ENCODE results near the gene RNU6-7.
A peak's percentile ranks its signal among the peaks of the same experiment; 100 is the strongest.

Gene RNU6-7

GRCh38 chr14:32190673-32191072 lies 11.2 kb upstream of the RNU6-7 start:
- no peaks in the 10 kb centered on the region for H3K36me3 ChIP-seq (ENCODE audit: control insufficient read depth, insufficient read depth, low read length)
- no peak for DNase-seq (ENCODE audit: extremely low read depth, insufficient read length)
- no peaks in the 10 kb centered on the region for H3K27me3 ChIP-seq (replicated peaks; ENCODE audit: control insufficient read depth, insufficient read depth, low read length)
- no peak for TF ChIP-seq CTCF (IDR thresholded peaks at IDR 0.05; ENCODE audit: insufficient read depth, low read length, poor library complexity, severe bottlenecking)
- no peak overlapping the region for H3K4me3 ChIP-seq (replicated peaks; ENCODE audit: low read depth, low read length)

- no peak for DNase-seq (ENCODE audit: extremely low read depth, insufficient read length)
- Histone ChIP-seq H3K4me3 (replicated peaks; ENCODE audit: low read depth, low read length) (no peak overlapping the region), H3K27me3 (replicated peaks; ENCODE audit: control insufficient read depth, insufficient read depth, low read length) (no peaks in the 10 kb centered on the region), H3K36me3 (ENCODE audit: control insufficient read depth, insufficient read depth, low read length) (no peaks in the 10 kb centered on the region)
- TF ChIP-seq CTCF (IDR thresholded peaks at IDR 0.05; ENCODE audit: insufficient read depth, low read length, poor library complexity, severe bottlenecking): no peak
These were observed 9.0 kb upstream of the RNU6-7 start for GRCh38 chr14:32192712-32193373.

- H3K27me3 ChIP-seq (replicated peaks; ENCODE audit: control insufficient read depth, insufficient read depth, low read length): no peaks in the 10 kb centered on the region
- TF ChIP-seq CTCF (IDR thresholded peaks at IDR 0.05; ENCODE audit: insufficient read depth, low read length, poor library complexity, severe bottlenecking): no peak
- H3K4me3 ChIP-seq (replicated peaks; ENCODE audit: low read depth, low read length): no peak overlapping the region
- H3K36me3 ChIP-seq (ENCODE audit: control insufficient read depth, insufficient read depth, low read length): no peaks in the 10 kb centered on the region
- no peak for DNase-seq (ENCODE audit: extremely low read depth, insufficient read length)
These were observed 8.3 kb upstream of the RNU6-7 start for GRCh38 chr14:32193532-32193931.

GRCh38 chr14:32195636-32196035 lies 6.2 kb upstream of the RNU6-7 start:
- Histone ChIP-seq H3K27me3 (replicated peaks; ENCODE audit: control insufficient read depth, insufficient read depth, low read length) (no peaks in the 10 kb centered on the region), H3K4me3 (replicated peaks; ENCODE audit: low read depth, low read length) (no peak overlapping the region), H3K36me3 (ENCODE audit: control insufficient read depth, insufficient read depth, low read length) (no peaks in the 10 kb centered on the region)
- no peak for DNase-seq (ENCODE audit: extremely low read depth, insufficient read length)
- no peak for TF ChIP-seq CTCF (IDR thresholded peaks at IDR 0.05; ENCODE audit: insufficient read depth, low read length, poor library complexity, severe bottlenecking)

GRCh38 chr14:32197919-32198318 lies 3.9 kb upstream of the RNU6-7 start:
- H3K4me3 ChIP-seq (replicated peaks; ENCODE audit: low read depth, low read length): no peak overlapping the region
- TF ChIP-seq CTCF (IDR thresholded peaks at IDR 0.05; ENCODE audit: insufficient read depth, low read length, poor library complexity, severe bottlenecking): no peak
- peak; percentile 37 for DNase-seq (ENCODE audit: extremely low read depth, insufficient read length)
- H3K27me3 ChIP-seq (replicated peaks; ENCODE audit: control insufficient read depth, insufficient read depth, low read length): no peaks in the 10 kb centered on the region
- no peaks in the 10 kb centered on the region for H3K36me3 ChIP-seq (ENCODE audit: control insufficient read depth, insufficient read depth, low read length)

Measured in GM06990 (cell line).